ENCODE results near the gene COL26A1.
"Not testable (repeated sequence)": the region's sequence is repeated elsewhere in the genome, so short reads cannot be mapped to it uniquely, and the experiment has no call there.

Gene COL26A1

GRCh38 chr7:101453617-101454016, 90.9 kb downstream of the COL26A1 start:
- DNase-seq (ENCODE audit: low read depth), result no peak

- no peak for DNase-seq (ENCODE audit: low read depth)
These were observed 94.5 kb downstream of the COL26A1 start for GRCh38 chr7:101457001-101457750.

- no peak for DNase-seq (ENCODE audit: low read depth)
These were observed 102.5 kb downstream of the COL26A1 start for GRCh38 chr7:101465131-101465530.

GRCh38 chr7:101465576-101466196, 103.0 kb downstream of the COL26A1 start:
- DNase-seq (ENCODE audit: low read depth), result no peak

GRCh38 chr7:101466871-101467270, 104.2 kb downstream of the COL26A1 start:
- no peak for DNase-seq (ENCODE audit: low read depth)

- DNase-seq (ENCODE audit: low read depth), result no peak
These were observed 106.0 kb downstream of the COL26A1 start for GRCh38 chr7:101468546-101469275.

- DNase-seq (ENCODE audit: low read depth), result no peak
These were observed 108.2 kb downstream of the COL26A1 start for GRCh38 chr7:101470668-101471487.

GRCh38 chr7:101474178-101474577, 111.5 kb downstream of the COL26A1 start:
- no peak for DNase-seq (ENCODE audit: low read depth)

- DNase-seq (ENCODE audit: low read depth), result not testable (repeated sequence)
These were observed 113.0 kb downstream of the COL26A1 start for GRCh38 chr7:101475691-101476090.

- no peak for DNase-seq (ENCODE audit: low read depth)
These were observed 116.5 kb downstream of the COL26A1 start for GRCh38 chr7:101479217-101479616.

- DNase-seq (ENCODE audit: low read depth), result not testable (repeated sequence)
These were observed 123.4 kb downstream of the COL26A1 start for GRCh38 chr7:101486056-101486432.

GRCh38 chr7:101486433-101487104, 123.9 kb downstream of the COL26A1 start:
- DNase-seq (ENCODE audit: low read depth), result no peak

GRCh38 chr7:101487105-101487458, 124.4 kb downstream of the COL26A1 start:
- DNase-seq (ENCODE audit: low read depth), result no peak

GRCh38 chr7:101487753-101488152, 125.1 kb downstream of the COL26A1 start:
- DNase-seq (ENCODE audit: low read depth), result no peak

- no peak for DNase-seq (ENCODE audit: low read depth)
These were observed 126.3 kb downstream of the COL26A1 start for GRCh38 chr7:101488826-101489572.

GRCh38 chr7:101490439-101490838, 127.8 kb downstream of the COL26A1 start:
- not testable (repeated sequence) for DNase-seq (ENCODE audit: low read depth)

GRCh38 chr7:101491442-101491841, 128.8 kb downstream of the COL26A1 start:
- not testable (repeated sequence) for DNase-seq (ENCODE audit: low read depth)

GRCh38 chr7:101494602-101495329, 132.1 kb downstream of the COL26A1 start:
- DNase-seq (ENCODE audit: low read depth), result no peak

- DNase-seq (ENCODE audit: low read depth), result no peak
These were observed 133.3 kb downstream of the COL26A1 start for GRCh38 chr7:101496017-101496416.

GRCh38 chr7:101501351-101501750, 138.7 kb downstream of the COL26A1 start:
- no peak for DNase-seq (ENCODE audit: low read depth)

All from CMK (cell line).